Epithelial cell of alveolus of lung (primary cell): Measurements from ENCODE around the gene IL12RB2. TPM values are rescaled to one million over a fixed set of nuclear protein-coding genes. Genes with fewer than 3 reads are reported as not detected.

Source experiments
- total RNA-seq: library from RNA; depleted of rRNA; stranded (reverse); fragments of >200 nt; gene quantifications from 2 replicates; pipeline ENCODE4 v1.2.1, GENCODE V29; 2015

The IL12RB2 gene, protein sequence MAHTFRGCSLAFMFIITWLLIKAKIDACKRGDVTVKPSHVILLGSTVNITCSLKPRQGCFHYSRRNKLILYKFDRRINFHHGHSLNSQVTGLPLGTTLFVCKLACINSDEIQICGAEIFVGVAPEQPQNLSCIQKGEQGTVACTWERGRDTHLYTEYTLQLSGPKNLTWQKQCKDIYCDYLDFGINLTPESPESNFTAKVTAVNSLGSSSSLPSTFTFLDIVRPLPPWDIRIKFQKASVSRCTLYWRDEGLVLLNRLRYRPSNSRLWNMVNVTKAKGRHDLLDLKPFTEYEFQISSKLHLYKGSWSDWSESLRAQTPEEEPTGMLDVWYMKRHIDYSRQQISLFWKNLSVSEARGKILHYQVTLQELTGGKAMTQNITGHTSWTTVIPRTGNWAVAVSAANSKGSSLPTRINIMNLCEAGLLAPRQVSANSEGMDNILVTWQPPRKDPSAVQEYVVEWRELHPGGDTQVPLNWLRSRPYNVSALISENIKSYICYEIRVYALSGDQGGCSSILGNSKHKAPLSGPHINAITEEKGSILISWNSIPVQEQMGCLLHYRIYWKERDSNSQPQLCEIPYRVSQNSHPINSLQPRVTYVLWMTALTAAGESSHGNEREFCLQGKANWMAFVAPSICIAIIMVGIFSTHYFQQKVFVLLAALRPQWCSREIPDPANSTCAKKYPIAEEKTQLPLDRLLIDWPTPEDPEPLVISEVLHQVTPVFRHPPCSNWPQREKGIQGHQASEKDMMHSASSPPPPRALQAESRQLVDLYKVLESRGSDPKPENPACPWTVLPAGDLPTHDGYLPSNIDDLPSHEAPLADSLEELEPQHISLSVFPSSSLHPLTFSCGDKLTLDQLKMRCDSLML
- not detected in 2 replicates for total RNA-seq

DNA sequence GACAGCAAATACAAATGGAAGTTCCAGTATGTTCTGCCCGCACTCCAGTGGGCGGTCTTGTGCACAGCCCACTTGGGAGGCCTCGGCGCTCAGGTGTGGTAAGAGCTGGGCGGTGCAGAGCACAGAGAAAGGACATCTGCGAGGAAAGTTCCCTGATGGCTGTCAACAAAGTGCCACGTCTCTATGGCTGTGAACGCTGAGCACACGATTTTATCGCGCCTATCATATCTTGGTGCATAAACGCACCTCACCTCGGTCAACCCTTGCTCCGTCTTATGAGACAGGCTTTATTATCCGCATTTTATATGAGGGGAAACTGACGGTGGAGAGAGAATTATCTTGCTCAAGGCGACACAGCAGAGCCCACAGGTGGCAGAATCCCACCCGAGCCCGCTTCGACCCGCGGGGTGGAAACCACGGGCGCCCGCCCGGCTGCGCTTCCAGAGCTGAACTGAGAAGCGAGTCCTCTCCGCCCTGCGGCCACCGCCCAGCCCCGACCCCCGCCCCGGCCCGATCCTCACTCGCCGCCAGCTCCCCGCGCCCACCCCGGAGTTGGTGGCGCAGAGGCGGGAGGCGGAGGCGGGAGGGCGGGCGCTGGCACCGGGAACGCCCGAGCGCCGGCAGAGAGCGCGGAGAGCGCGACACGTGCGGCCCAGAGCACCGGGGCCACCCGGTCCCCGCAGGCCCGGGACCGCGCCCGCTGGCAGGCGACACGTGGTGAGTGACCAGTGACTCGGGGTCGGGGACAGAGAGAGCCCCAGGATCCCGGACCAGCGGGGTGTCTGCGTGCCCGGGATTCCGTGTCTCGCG is at the start of gene IL12RB2:
IL12RB2 (plus strand) TSS at position 623 of the 810 bp plus-strand sequence. CDS start 12,496 bp downstream, outside the sequence.

DNA sequence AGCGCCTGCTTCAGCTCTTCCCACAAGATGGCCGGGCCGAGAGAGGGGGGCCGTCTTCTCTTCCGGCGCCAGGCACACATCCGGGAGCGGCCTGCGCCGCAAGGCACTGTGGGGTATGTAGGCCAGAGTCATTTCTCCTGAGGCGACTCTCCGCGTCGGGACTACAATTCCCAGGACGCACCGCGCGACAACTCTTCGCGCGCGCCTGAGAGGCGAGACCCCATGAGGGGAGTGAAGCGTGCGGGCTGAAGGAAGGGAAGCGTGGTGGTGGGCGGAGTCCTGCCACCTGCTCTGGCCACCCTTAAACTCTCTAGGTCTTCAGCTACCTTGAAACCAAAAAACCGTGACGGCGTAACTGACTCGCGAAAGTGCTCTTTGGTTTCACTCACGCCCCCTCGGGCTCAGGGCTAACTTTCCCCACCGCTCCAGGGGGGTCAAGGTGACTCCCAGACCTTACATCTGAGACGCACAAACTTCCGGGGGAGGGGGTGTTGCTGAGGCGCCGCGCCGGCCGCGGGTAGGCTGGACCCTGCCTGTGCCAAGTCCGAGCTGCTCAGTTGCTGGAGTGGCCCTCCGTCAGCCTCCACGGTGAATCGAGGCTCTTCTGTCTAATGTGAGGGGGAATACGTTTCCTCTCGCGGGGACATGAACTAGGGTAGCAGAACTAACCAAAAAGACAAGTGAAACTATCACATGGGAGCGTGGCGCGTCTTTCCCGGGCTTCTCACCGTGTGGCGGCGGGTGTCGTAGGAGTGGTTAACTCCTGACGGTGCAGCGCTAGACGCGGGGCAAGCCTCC is 122.9 kb downstream of the IL12RB2 start, which contains the start of gene SERBP1:
SERBP1 (minus strand) TSS at position 45 of the 798 bp plus-strand sequence. CDS start 102 bp downstream, outside the sequence.

Other genes starting within 250 kb of the IL12RB2 start
- not detected in 2 replicates for gene C1orf141, start 172.9 kb upstream of the IL12RB2 start, total RNA-seq
- gene IL23R, start 141.4 kb upstream of the IL12RB2 start, total RNA-seq = not detected in 2 replicates
- 187 and 225 TPM in 2 replicates for gene SERBP1, start 122.5 kb downstream of the IL12RB2 start, total RNA-seq